DND-41 (cell line): ENCODE data around the gene HOXC11.

Experiments used
- ATAC-seq: fragments of 200-7000 bp; cut with Tn5 transposase; 3 replicates; pipeline ENCODE4 v1.9.1; 2021; ENCODE audit warnings: low read depth; ENCODE audit not compliant: insufficient read depth
- DNase-seq: peaks from one replicate; pipeline ENCODE4 v3.0.0-alpha.2; 2020
- H2AFZ ChIP-seq: 2 replicates; pipeline ENCODE4 v1.6.0; 2012; ENCODE audit warnings: low read depth, low read length
- H3K27ac ChIP-seq: 2 replicates; pipeline ENCODE4 v1.5.1; 2012; ENCODE audit warnings: low read length, inconsistent platforms
- H3K27me3 ChIP-seq: fragments of 200-600 bp; sonication (generic); 2 replicates; pipeline ENCODE4 v1.6.0; 2012; ENCODE audit warnings: low read length, mild to moderate bottlenecking, inconsistent platforms; ENCODE audit not compliant: insufficient read depth, poor library complexity
- H3K36me3 ChIP-seq: 2 replicates; pipeline ENCODE4 v1.5.1; 2012; ENCODE audit warnings: low read length, inconsistent platforms; ENCODE audit not compliant: insufficient read depth
- H3K4me1 ChIP-seq: 2 replicates; pipeline ENCODE4 v1.5.1; 2012; ENCODE audit warnings: mild to moderate bottlenecking, low read length; ENCODE audit not compliant: insufficient read depth
- H3K4me2 ChIP-seq: 2 replicates; pipeline ENCODE4 v1.6.0; 2012; ENCODE audit warnings: mild to moderate bottlenecking, moderate library complexity, low read length, inconsistent platforms; ENCODE audit not compliant: insufficient read depth
- H3K4me3 ChIP-seq, 2 experiments: fragments of 200-600 bp in 1 of 2; shearing (Covaris generic) in 1 of 2; 2 replicates each; pipeline ENCODE4 v1.5.1; 2012 to 2016; ENCODE audit warnings: inconsistent platforms in 2 of 2, low read length in 2 of 2, mild to moderate bottlenecking in 2 of 2, low read depth in 1 of 2, moderate library complexity in 1 of 2
- H3K79me2 ChIP-seq: 2 replicates; pipeline ENCODE4 v1.6.0; 2012; ENCODE audit warnings: low read length, inconsistent platforms; ENCODE audit not compliant: insufficient read depth
- H3K9ac ChIP-seq: 2 replicates; pipeline ENCODE4 v1.6.0; 2012; ENCODE audit warnings: low read depth, mild to moderate bottlenecking, inconsistent platforms, low read length, moderate library complexity
- H3K9me3 ChIP-seq: 2 replicates; pipeline ENCODE4 v1.5.1; 2012; ENCODE audit warnings: low read length, moderate library complexity, mild to moderate bottlenecking, inconsistent platforms; ENCODE audit not compliant: insufficient read depth, severe bottlenecking
- H4K20me1 ChIP-seq: 2 replicates; pipeline ENCODE4 v1.6.0; 2012; ENCODE audit warnings: low read length; ENCODE audit not compliant: insufficient read depth
- EZH2 ChIP-seq: IDR thresholded peaks from 3 replicates; pipeline ENCODE4 v1.6.1; 2012; ENCODE audit warnings: borderline replicate concordance, low read depth, mild to moderate bottlenecking, moderate library complexity, low read length, inconsistent platforms; ENCODE audit not compliant: severe bottlenecking
- TF ChIP-seq, protein P1 (sequence below): IDR thresholded peaks from 2 replicates; pipeline ENCODE4 v1.5.1; 2012; ENCODE audit warnings: borderline replicate concordance, low read length, moderate library complexity, mild to moderate bottlenecking; ENCODE audit not compliant: poor library complexity, severe bottlenecking; ENCODE audit errors: extremely low read depth

Gene HOXC11

GRCh38 chr12:53999559-54000115 lies 26.7 kb downstream of the HOXC11 start:
- H3K9ac ChIP-seq: no peak overlapping the region
- no peaks in the 10 kb centered on the region for H4K20me1 ChIP-seq
- no peak overlapping the region for H2AFZ ChIP-seq
- H3K79me2 ChIP-seq: no peaks in the 10 kb centered on the region
- ATAC-seq (no peak), DNase-seq (no peak)
- peaks cover 18% of the 10 kb centered on the region for H3K4me1 ChIP-seq
- TF ChIP-seq, protein P1, sequence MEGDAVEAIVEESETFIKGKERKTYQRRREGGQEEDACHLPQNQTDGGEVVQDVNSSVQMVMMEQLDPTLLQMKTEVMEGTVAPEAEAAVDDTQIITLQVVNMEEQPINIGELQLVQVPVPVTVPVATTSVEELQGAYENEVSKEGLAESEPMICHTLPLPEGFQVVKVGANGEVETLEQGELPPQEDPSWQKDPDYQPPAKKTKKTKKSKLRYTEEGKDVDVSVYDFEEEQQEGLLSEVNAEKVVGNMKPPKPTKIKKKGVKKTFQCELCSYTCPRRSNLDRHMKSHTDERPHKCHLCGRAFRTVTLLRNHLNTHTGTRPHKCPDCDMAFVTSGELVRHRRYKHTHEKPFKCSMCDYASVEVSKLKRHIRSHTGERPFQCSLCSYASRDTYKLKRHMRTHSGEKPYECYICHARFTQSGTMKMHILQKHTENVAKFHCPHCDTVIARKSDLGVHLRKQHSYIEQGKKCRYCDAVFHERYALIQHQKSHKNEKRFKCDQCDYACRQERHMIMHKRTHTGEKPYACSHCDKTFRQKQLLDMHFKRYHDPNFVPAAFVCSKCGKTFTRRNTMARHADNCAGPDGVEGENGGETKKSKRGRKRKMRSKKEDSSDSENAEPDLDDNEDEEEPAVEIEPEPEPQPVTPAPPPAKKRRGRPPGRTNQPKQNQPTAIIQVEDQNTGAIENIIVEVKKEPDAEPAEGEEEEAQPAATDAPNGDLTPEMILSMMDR: no peak
- no peak for TF ChIP-seq EZH2
- peaks cover 57% of the 10 kb centered on the region for H3K27me3 ChIP-seq
- no peaks in the 10 kb centered on the region for H3K9me3 ChIP-seq
- H3K4me2 ChIP-seq: no peak overlapping the region
- H3K4me3 ChIP-seq: no peak overlapping the region
- no peaks in the 10 kb centered on the region for H3K36me3 ChIP-seq
- no peak overlapping the region for H3K27ac ChIP-seq

DNA sequence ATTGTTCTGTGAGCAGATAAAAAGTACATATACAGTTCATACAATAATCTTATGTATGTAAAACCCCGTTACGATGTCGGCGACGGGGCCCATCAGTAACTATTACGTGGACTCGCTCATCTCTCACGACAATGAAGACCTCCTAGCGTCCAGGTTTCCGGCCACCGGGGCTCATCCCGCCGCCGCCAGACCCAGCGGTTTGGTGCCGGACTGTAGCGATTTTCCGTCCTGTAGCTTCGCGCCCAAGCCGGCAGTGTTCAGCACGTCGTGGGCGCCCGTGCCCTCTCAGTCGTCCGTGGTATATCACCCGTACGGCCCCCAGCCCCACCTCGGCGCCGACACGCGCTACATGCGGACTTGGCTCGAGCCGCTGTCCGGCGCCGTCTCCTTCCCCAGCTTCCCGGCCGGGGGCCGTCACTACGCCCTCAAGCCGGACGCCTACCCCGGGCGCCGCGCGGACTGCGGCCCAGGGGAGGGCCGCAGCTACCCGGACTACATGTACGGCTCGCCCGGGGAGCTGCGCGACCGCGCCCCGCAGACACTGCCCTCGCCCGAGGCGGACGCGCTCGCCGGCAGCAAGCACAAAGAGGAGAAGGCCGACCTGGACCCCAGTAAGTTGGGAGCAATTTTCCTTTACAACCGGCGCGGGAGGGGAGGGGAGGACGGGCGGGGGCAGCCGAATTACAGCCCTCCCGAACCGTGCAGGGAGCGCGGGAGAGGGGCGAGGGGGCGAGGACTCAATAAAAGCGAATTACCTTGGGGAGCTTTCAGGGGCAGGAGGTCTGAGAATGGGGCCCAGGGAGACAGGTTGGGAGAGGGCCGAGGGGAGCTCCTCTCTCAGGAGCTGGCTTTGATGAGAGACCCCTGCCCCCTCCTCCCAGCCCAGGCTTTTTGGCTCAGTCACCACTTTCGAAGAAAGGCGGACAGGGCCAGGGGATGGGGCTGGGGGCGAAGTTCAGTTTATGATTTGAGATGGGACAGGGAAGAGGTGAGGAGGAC lies 27.5 kb downstream of the HOXC11 start, which contains the start of gene HOXC9:
TSS of gene HOXC9 (plus strand) at position 46 of the 999 bp plus-strand sequence. CDS start at position 74, 28 bp downstream.
- H3K4me1 ChIP-seq: peaks cover 12% of the 10 kb centered on the region
- H2AFZ ChIP-seq: no peak within 1 kb of the TSS

DNA sequence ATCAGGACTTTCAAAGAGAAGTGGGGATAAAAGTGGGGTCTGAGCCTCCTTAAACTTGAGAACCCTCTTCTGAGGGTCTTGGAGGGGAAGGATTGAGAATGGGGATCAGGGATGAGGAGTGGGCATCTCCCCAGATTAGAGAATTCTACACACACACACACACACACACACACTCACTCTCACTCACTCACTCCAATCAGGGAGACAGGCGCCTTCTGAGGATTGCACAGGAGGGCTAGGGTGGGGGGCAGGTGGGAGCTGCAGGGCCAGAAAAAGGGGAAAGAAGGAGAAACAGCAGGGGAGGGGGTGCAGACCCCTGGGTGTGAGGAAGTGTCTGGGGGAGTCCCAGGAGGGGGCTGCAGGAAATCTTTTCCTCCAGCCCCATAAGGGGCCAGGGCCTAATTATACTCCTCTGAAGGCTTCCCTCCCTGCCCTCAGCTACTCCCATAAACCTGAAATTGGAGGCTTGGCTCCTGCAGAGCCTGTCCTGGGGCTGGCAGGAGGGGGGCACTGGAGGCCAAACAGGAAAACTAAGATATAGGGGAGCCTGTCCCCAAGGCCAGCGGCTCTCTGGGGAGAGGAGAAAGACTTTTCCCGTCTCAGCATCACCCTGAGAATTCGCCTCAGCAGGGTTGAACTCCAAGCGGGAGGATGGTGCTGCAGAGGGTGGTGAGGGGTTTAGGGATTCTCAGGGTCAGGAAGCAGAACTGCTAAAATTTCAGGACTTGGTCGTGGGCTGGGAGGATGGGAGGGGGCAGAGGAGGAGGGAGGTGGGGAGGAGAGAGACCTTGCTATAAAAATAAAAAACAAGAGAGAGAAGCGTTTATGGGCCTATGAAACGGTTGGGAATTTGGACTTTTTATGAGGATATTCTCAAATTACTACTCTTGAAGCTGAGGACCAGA lies 28.6 kb downstream of the HOXC11 start:
- Histone ChIP-seq H3K9ac (no peak overlapping the region), H3K27ac (no peak overlapping the region), H2AFZ (no peak overlapping the region), H3K4me1 (peaks cover 10% of the 10 kb centered on the region), H3K79me2 (no peaks in the 10 kb centered on the region), H3K36me3 (no peaks in the 10 kb centered on the region), H4K20me1 (no peaks in the 10 kb centered on the region), H3K4me2 (no peak overlapping the region), H3K27me3 (peaks cover 56% of the 10 kb centered on the region), H3K4me3 (no peak overlapping the region), H3K9me3 (no peaks in the 10 kb centered on the region)
- no peak for TF ChIP-seq EZH2
- TF ChIP-seq, protein P1: no peak
- DNase-seq (no peak), ATAC-seq (no peak)

More for the DNA sequence above, 27.5 kb downstream of the HOXC11 start, which contains the start of gene HOXC9:
- Histone ChIP-seq H3K4me3 (no peak within 1 kb of the TSS), H3K79me2 (no peaks in the 10 kb centered on the region), H3K27me3 (peaks cover 56% of the 10 kb centered on the region), H3K9me3 (no peaks in the 10 kb centered on the region), H3K4me2 (no peak within 1 kb of the TSS), H3K9ac (no peak within 1 kb of the TSS), H3K27ac (no peak within 1 kb of the TSS), H4K20me1 (no peaks in the 10 kb centered on the region), H3K36me3 (no peaks in the 10 kb centered on the region)
- ATAC-seq (no peak), DNase-seq (no peak)
- TF ChIP-seq EZH2: no peak
- TF ChIP-seq, protein P1: no peak
